ENCODE results near the gene INPP4A.
A peak's percentile ranks its signal among the peaks of the same experiment; 100 is the strongest.

INPP4A gene

DNA sequence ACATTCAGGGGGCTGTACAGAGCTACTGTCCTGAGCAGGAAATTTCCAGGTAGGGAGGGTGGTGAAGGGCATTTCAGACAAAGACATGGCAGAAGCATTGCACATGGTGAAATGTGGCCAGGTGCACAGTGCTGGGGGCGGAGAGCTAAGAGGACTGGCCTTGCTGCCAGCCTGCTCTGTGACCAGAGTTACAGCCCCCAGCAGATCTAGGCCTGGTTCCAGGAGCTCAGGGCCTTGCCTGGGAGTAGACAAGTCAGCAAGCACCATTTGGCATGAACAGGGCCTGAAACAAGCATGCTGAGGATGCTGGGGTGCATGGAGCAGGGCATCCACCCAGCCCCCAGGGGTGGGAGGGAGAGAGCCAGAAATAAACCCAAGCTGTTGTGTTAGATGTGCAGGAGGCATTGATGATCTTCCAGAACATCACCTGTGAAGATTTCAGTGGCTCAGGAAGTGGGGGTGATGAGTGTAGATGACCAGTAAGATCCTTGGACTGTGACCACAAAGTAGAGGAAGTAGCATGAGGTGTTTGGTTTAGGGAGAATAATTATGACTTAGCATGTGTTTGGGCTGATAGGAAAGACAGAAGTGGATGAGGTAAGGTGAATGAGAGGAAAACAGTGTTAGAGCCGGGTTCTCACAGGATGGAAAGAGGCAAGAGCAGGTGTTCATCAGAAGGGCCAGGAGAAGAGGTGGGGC lies 102.6 kb downstream of the INPP4A start:
- no peak for DNase-seq

DNA sequence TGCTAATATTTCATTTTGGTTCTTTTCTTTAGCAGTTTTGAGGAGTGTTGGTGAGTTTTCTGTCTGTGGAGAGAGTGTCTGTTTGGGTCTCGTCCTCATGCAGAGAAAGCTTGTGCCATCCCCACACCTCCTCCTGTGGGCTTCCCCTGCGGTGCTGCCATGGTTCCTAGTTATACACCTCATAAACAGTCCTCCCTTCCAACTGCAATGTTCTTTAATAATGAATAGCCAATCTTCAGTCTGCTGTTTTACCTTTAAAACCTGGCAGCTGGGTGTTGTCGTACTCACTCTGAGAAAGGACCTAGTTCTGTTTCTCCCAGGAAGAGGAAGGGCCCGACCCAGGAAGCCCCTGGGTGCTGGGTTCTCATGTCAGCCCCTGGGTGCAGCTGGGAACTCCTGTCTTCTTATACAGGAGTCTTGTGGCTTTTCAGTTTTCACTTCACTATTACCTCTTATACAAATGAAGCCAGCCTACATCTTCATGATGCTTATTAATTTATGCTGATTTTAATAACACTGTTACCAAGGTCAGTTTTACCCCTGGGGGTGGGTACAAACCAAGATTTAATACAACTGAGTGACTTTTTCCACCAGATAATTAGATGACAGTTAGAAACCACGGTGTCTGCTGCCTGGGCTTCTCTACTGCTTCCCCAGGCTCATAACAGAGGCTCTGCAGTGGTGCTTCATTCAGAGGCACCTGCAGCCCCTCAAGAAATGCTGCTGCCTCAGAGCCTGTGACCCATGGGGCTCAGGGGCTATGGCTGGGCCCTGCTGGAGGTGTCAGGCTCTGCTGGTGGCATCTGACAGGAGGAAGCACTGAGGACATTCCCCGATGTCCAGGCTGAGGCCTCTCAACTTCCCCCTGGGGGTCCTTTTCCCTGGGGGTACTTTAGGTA lies 104.5 kb downstream of the INPP4A start:
- no peak for DNase-seq

- no peak for DNase-seq
Measured at GRCh38 chr2:98550165-98550564, 105.5 kb downstream of the INPP4A start.

DNA sequence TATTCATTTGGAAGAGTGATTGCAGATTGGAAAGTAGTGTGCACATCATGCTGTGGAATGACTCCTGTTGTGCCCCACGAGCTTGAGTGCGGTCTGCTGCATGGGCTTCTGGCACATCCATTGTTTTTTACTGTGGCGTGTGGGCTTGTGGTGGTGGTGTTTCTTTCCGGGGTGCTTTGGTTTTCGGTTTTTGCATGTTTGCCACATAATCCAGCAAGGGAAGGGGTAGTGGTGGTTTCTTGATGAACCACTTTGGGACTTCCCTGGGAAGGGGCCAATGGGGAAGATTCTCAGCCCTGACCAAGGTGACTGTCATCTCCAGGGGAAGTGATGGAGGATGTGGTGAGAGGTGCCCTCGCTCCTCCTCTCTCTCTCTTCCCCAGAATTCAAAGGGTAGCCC lies 106.7 kb downstream of the INPP4A start:
- DNase-seq, result no peak

DNA sequence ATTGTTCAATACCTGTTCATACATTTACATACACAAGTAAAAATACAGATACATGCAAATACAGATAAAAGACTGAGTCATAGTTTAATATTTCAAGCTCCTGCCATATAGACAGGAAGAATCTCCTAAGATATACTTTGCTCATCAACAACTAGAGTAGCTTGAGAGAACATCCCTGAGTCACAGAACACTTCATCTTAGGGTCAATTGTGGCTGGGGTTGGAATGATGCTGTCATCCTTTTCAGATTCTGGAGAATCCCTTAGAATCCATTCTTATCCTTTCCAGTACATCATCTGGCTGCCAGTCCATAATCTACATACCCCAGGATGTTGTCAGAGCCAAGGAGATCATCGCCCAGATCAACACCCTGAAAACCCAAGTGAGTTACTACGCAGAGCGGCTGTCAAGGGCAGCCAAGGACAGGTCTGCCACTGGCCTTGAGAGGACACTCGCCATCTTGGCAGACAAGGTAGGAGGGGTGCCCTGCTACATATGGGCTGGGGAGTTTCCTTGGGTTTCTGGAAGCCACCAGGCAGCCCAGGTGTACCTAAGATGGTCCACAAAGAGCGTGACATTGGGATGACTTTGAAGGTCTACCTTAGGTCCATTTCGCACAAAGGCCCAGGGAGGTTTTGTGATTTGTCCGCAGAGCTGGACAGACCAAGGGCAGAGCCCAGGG lies 108.0 kb downstream of the INPP4A start:
- no peak for DNase-seq

- no peak for DNase-seq
Measured at GRCh38 chr2:98554116-98554861, 109.6 kb downstream of the INPP4A start.

- no peak for DNase-seq
Measured at GRCh38 chr2:98555696-98556095, 111.0 kb downstream of the INPP4A start.

- DNase-seq, result no peak
Measured at GRCh38 chr2:98556344-98557033, 111.8 kb downstream of the INPP4A start.

DNA sequence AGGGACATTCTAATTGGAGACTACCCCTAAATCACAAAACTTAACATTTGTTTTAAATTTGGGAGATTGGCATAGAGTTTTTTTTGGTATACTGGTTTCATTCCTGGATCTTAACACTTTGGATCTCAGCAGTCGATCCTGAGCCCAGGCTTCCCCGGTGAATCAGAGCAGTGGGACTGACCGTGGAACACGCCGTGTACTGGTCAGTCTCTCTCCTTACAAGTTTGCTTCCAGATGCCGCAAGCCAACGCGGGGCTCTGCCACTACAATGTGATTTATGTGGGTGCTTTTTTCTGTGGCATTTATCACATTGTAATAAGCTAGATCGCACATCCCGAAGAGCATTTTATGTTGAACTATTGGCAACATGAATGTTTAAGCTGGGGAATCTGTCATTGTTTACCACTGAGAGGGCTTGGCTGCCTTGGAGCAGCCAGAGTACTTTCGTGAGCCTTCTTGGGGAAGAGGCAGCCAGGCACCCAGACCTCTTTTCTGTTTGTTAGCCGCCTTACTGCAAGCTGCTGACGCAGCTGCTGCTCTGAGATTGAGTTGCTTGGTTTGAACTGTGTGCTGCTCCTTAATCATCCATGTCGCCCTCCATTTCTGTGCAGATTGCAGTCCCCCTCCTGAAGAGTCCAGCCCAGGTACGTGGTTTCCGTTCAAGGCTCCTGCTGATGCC lies 114.3 kb downstream of the INPP4A start:
- DNase-seq, result no peak

DNA sequence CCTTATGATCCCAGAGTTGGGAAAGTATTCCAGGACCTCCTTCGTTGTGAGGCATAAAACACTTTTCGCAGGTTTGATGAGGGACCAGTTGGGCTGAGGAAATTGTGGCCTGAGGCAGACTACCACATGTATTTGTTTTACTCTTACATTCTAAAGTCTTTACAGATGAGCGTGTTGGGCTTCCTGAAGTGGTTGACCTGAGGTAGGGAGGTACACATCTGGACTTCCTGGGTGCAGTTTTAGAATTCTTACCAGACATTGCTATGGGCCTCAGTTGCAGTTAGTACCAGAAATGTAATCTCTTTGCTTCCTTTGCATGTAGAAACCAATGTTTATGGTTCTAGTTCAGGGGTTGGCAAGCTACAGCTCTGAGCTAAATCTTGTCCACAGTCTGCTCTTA lies 114.9 kb downstream of the INPP4A start:
- DNase-seq, result no peak

DNA sequence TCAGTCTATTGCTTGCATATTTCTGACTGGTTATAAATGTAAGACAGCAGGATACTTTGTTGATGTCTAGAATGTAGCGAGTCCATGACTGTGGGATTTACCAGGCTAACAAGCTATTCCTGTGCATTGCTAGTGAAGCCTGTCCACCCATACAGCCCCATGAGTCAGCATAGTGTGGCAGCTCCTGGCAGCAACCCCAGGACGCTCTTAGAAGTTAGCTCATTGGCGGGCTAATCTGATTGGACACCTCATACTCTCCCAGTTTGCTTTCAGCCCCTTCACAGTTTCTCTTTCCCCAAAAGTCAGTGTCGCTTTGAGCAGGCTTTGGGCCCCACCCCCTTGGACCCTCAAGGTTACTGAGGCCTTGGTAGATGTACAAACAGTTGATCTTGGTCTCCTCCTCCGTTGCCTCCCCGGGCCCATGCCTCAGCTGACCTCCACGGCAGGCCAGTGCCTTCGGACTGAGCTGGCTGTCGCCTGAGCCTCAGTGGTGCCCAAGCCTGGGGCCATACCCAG lies 115.7 kb downstream of the INPP4A start:
- no peak for DNase-seq

DNA sequence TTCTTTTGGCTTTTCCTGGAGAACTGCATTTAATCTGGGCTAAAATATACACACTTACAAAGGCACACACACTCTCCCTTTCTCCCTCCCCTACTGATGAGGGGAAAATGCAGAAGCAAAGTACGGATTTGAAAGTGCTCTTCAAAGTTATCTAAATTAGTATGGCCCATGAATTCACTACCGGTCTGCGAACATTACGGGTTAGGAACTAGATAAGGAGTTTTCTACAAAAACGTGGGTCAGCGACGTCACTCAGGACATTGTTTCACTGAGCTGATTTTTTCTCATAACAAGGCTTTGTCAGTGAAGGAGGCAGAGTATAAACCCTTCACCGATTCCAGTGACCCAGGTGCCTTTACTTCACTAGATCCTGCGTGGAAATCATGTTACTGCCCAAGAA lies 116.4 kb downstream of the INPP4A start:
- DNase-seq, result no peak

- no peak for DNase-seq
Measured at GRCh38 chr2:98561902-98562695, 117.4 kb downstream of the INPP4A start.

DNA sequence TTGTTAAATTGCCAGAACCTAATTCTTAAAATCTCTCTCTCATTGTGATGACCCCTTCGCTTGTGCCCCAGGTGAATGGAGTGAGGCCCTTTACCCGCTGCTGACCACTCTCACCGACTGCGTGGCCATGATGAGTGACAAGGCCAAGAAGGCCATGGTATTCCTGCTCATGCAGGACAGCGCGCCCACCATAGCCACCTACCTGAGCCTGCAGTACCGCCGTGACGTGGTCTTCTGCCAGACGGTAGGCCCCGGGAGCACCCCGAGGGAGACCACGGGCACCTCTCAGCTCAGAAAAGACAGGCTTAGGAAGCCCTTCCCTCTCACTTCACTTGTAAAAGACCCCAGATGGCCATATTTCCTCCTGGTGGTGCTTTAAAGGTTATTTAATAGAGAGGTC lies 118.7 kb downstream of the INPP4A start:
- DNase-seq, result no peak

- DNase-seq, result no peak
Measured at GRCh38 chr2:98564541-98565132, 120.0 kb downstream of the INPP4A start.

GRCh38 chr2:98565286-98565860 lies 120.7 kb downstream of the INPP4A start:
- no peak for DNase-seq

DNA sequence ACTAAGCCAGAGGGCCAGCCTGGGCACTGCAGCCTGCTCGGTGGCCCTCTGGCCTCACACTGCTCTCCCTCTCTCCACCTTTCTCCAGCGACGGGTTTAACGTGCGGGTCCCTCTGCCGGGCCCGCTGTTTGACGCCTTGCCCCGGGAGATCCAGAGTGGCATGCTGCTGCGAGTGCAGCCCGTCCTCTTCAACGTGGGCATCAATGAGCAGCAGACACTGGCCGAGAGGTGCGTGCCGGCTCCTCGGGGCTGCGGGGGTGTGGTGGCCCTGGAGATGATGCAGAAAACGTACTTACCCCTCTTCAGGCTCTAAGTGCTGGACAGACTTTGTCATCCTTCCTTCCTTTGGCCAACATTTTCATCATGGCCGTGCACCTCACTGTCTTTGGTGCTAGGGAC lies 121.3 kb downstream of the INPP4A start:
- no peak for DNase-seq

DNA sequence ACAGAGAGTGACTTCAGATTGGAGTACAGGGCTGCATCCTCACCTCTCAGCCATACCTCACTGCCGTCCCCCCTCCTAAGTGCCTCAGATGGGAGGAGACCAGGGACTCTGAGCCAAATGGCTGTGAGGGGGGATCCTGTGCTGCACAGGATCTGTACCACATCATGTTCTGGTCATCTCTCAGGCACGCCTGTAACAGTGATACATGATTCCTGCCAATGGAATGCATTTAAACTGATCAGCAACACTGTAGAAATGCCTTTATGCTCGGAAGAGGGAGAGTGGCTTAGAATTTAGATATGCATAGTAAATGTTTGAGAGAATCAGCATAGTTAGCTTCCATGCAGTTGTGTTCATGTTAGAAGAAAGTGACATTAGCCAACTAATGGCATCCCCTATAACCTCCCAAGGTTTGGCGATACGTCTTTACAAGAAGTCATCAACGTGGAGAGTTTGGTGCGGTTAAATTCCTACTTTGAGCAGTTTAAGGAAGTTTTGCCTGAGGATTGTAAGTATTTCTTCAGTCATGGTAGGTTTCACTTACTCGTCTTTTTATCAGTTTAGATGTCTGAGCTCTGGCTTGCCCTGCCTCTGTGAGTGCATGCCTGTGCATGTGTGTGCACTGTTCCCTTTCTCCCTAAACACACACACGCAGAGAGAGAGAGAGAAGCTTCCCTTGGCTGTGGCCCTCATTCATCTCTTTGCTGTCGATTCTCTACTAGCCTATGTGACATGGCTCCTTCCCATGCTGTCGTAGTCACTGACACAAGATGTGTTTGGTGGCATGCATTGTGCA lies 123.7 kb downstream of the INPP4A start:
- no peak for DNase-seq

GRCh38 chr2:98569197-98569793 lies 124.6 kb downstream of the INPP4A start:
- DNase-seq, result peak; percentile 29

All from NK-92 treated with Interleukin-12 subunit alpha and Interleukin-12 subunit beta, amount 100 ng/mL, for 24 hours (cell line).